Activated naive CD4-positive, alpha-beta T cell treated with anti-CD3 and anti-CD28 coated beads, Interleukin-2, amount 10 ng/mL, durations not matched to agents 7 days and 5 days (primary cell): ENCODE measurements around the gene ING4.

Source experiments
- CTCF ChIA-PET: fragments of 350-600 bp; sonication (Branson Sonifier 250); formaldehyde crosslinking; loops from one replicate; lab custom pipeline; 2021; ENCODE audit warnings: antibody characterized with exemption; lab: Charles Lee
- DNase-seq: peaks from one replicate; pipeline ENCODE4 v3.0.0-alpha.2; 2020
- H3K27ac Mint-ChIP-seq: one replicate; pipeline ENCODE4 v1.8.0; 2021; ENCODE audit warnings: mild to moderate bottlenecking, moderate library complexity, mixed read lengths
- H3K27me3 Mint-ChIP-seq: one replicate; pipeline ENCODE4 v1.8.0; 2021; ENCODE audit warnings: mild to moderate bottlenecking, mixed read lengths
- H3K36me3 Mint-ChIP-seq: one replicate; pipeline ENCODE4 v1.8.0; 2021; ENCODE audit warnings: mixed read lengths
- H3K4me1 Mint-ChIP-seq: one replicate; pipeline ENCODE4 v1.8.0; 2021; ENCODE audit warnings: mixed read lengths
- H3K4me3 Mint-ChIP-seq: one replicate; pipeline ENCODE4 v1.8.0; 2021; ENCODE audit warnings: mild to moderate bottlenecking, moderate library complexity, mixed read lengths
- H3K9me3 Mint-ChIP-seq: one replicate; pipeline ENCODE4 v1.8.0; 2021; ENCODE audit warnings: mixed read lengths

Gene ING4

GRCh38 chr12:6603095-6603567, 59.8 kb downstream of the ING4 start:
- peaks cover 72% of the 10 kb centered on the region for H3K36me3 Mint-ChIP-seq
- no peak overlapping the region for H3K4me3 Mint-ChIP-seq
- no peaks in the 10 kb centered on the region for H3K27me3 Mint-ChIP-seq
- DNase-seq = peak; percentile 62
- H3K27ac Mint-ChIP-seq = peak overlapping the region; percentile 81
- CTCF ChIA-PET = interaction anchor here (0.7 to 1.8 kb wide), 8 partner anchors 25 to 267 kb away, joined by 3 to 7 read pairs (median 4); no protein-coding TSS in a partner anchor
- H3K9me3 Mint-ChIP-seq = no peaks in the 10 kb centered on the region
- peaks cover 48% of the 10 kb centered on the region for H3K4me1 Mint-ChIP-seq

DNA sequence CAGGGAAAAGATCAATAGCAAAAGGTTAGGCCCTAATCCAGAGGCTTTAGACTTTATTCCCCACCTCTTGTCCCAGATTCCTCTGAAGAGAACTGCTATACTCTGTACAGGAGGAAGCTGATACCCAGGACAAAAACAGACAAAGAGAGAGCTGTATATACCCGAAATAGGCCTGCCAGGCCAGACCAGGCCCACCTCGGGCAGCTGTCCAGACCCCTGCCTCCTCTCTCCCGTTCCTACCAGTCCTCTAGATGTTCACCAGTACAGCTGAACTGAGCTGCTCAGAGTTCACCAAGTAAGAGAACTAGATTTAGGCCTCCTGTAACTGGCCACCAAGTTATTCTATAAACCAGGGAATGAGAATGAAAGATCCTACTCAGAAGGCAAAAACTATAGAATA, 60.4 kb downstream of the ING4 start:
- peaks cover 77% of the 10 kb centered on the region for H3K36me3 Mint-ChIP-seq
- CTCF ChIA-PET = interaction anchor here (0.7 to 1.8 kb wide), 8 partner anchors 25 to 266 kb away, joined by 3 to 4 read pairs (median 4); no protein-coding TSS in a partner anchor
- H3K9me3 Mint-ChIP-seq = no peaks in the 10 kb centered on the region

More for the DNA sequence above, 60.4 kb downstream of the ING4 start:
- Mint-ChIP-seq H3K4me1 (peaks cover 48% of the 10 kb centered on the region), H3K27me3 (no peaks in the 10 kb centered on the region), H3K27ac (peak overlapping the region; percentile 81), H3K4me3 (no peak overlapping the region)
- no peak for DNase-seq
